Measurements from ENCODE around the gene PDLIM7. TPM values are rescaled to one million over a fixed set of nuclear protein-coding genes. Genes with fewer than 3 reads are reported as not detected.
A peak's percentile ranks its signal among the peaks of the same experiment; 100 is the strongest.

PDLIM7 gene
- total RNA-seq, 2 donors from 2014 or later: 87.5 to 93.9 TPM

GRCh38 chr5:177435847-177436536 lies 61.4 kb downstream of the PDLIM7 start:
- Mint-ChIP-seq H3K4me1 (ENCODE audit: low read depth) (peaks cover 81% of the 10 kb centered on the region), H3K36me3 (ENCODE audit: insufficient read depth in 2 of 2) (peaks cover 19 to 30% of the 10 kb centered on the region in 2 donors), H3K9me3 (no peaks in the 10 kb centered on the region), H3K27me3 (ENCODE audit: low read depth) (no peaks in the 10 kb centered on the region), H3K4me3 (no peak overlapping the region), H3K27ac (no peak overlapping the region)
- no peak for ATAC-seq (replicated peaks in 1 of 2)
- no peak for DNase-seq

GRCh38 chr5:177434942-177435738 lies 62.3 kb downstream of the PDLIM7 start:
- peaks cover 19 to 31% of the 10 kb centered on the region in 2 donors for H3K36me3 Mint-ChIP-seq (ENCODE audit: insufficient read depth in 2 of 2)
- no peak overlapping the region for H3K27ac Mint-ChIP-seq
- peak overlapping the region in 1 of 2 donors; percentile 18 for H3K4me3 Mint-ChIP-seq
- DNase-seq (no peak), ATAC-seq (replicated peaks in 1 of 2) (no peak)
- no peaks in the 10 kb centered on the region for H3K27me3 Mint-ChIP-seq (ENCODE audit: low read depth)
- H3K9me3 Mint-ChIP-seq: no peaks in the 10 kb centered on the region
- H3K4me1 Mint-ChIP-seq (ENCODE audit: low read depth): peaks cover 86% of the 10 kb centered on the region

- DNase-seq (peak; percentile 62 to 68), ATAC-seq (replicated peaks in 1 of 2) (peak; percentile 41 to 66)
- Mint-ChIP-seq H3K27ac (peak overlapping the region; percentile 16), H3K27me3 (ENCODE audit: low read depth) (no peaks in the 10 kb centered on the region), H3K36me3 (ENCODE audit: insufficient read depth in 2 of 2) (peaks cover 17 to 28% of the 10 kb centered on the region in 2 donors), H3K4me3 (peak overlapping the region; percentile 64 to 65), H3K9me3 (no peaks in the 10 kb centered on the region), H3K4me1 (ENCODE audit: low read depth) (peaks cover 86% of the 10 kb centered on the region)
Observed at GRCh38 chr5:177434437-177434836, 63.0 kb downstream of the PDLIM7 start.

GRCh38 chr5:177433658-177434217 lies 63.7 kb downstream of the PDLIM7 start:
- Mint-ChIP-seq H3K36me3 (ENCODE audit: insufficient read depth in 2 of 2) (peaks cover 16 to 29% of the 10 kb centered on the region in 2 donors), H3K27ac (no peak overlapping the region), H3K9me3 (no peaks in the 10 kb centered on the region), H3K4me3 (peak overlapping the region; percentile 64 to 65), H3K27me3 (ENCODE audit: low read depth) (no peaks in the 10 kb centered on the region), H3K4me1 (ENCODE audit: low read depth) (peaks cover 86% of the 10 kb centered on the region)
- DNase-seq (no peak), ATAC-seq (replicated peaks in 1 of 2) (no peak)

Other genes starting within 250 kb of the PDLIM7 start
- gene RAB24, start 193.9 kb downstream of the PDLIM7 start, total RNA-seq: 10 to 100 TPM; 26.3 to 29.4 TPM
- 100 to 1,000 TPM; 118 to 128 TPM for gene PRELID1, start 193.8 kb downstream of the PDLIM7 start, total RNA-seq
- gene MXD3, start 185.7 kb downstream of the PDLIM7 start, total RNA-seq: 10 to 100 TPM; 44.2 to 61.1 TPM
- 100 to 1,000 TPM; 115 to 124 TPM for gene LMAN2, start 145.9 kb downstream of the PDLIM7 start, total RNA-seq
- gene RGS14, start 139.7 kb downstream of the PDLIM7 start, total RNA-seq: 10 to 100 TPM; 41.3 to 50.8 TPM
- gene SLC34A1, start 113.2 kb downstream of the PDLIM7 start, total RNA-seq: under 1 TPM; 0.19 to 0.21 TPM
- not detected for gene PFN3, start 96.9 kb downstream of the PDLIM7 start, total RNA-seq
- 1 to 10 TPM; 6.5 to 6.7 TPM for gene F12, start 88.0 kb downstream of the PDLIM7 start, total RNA-seq
- gene GRK6, start 70.9 kb downstream of the PDLIM7 start, total RNA-seq: 100 to 1,000 TPM; 133 to 135 TPM
- 10 to 100 TPM; 12.1 to 16.0 TPM for gene PRR7, start 50.8 kb downstream of the PDLIM7 start, total RNA-seq
- 10 to 100 TPM; 69.5 to 98.8 TPM for gene DBN1, start 24.0 kb downstream of the PDLIM7 start, total RNA-seq
- gene DOK3, start 12.2 kb upstream of the PDLIM7 start, total RNA-seq: 1 to 10 TPM; 4.0 to 5.7 TPM
- gene DDX41, start 19.4 kb upstream of the PDLIM7 start, total RNA-seq: 100 to 1,000 TPM in 1 of 2 donors, 10 to 100 TPM in 1; 89.2 to 117 TPM
- 100 to 1,000 TPM in 1 of 2 donors, 10 to 100 TPM in 1; 79.6 to 105 TPM for gene FAM193B, start 57.0 kb upstream of the PDLIM7 start, total RNA-seq
- gene TMED9, start 94.6 kb upstream of the PDLIM7 start, total RNA-seq: 100 to 1,000 TPM in 1 of 2 donors, 10 to 100 TPM in 1; 96.2 to 107 TPM
- gene B4GALT7, start 102.5 kb upstream of the PDLIM7 start, total RNA-seq: 10 to 100 TPM; 14.6 to 16.8 TPM

All from activated T-cell treated with anti-CD3 and anti-CD28 coated beads, Interleukin-2, amount 50 U/mL, for 72 hours (primary cell).